Cardiac fibroblast (primary cell): Measurements from ENCODE around the gene RPS17.

Experiments used
- DNase-seq, 2 donors: peaks; one replicate each; pipeline versions ENCODE4 v3.0.0 to v3.0.0-alpha.2; 2010; ENCODE audit warnings: low read depth in 2 of 2
- H3K4me3 ChIP-seq, 2 donors: replicated peaks in 1 of 2; 1 replicate in 1 of 2; 2 replicates in 1 of 2; pipeline ENCODE4 v1.5.1; 2011; ENCODE audit warnings: low read depth in 2 of 2, low read length in 2 of 2, mild to moderate bottlenecking in 2 of 2, moderate library complexity in 1 of 2
- TF ChIP-seq, protein P1 (sequence below): IDR thresholded peaks from one replicate; pipeline ENCODE4 v1.5.1; 2011; ENCODE audit warnings: low read depth, mild to moderate bottlenecking, low read length, inconsistent platforms

RPS17 gene

DNA sequence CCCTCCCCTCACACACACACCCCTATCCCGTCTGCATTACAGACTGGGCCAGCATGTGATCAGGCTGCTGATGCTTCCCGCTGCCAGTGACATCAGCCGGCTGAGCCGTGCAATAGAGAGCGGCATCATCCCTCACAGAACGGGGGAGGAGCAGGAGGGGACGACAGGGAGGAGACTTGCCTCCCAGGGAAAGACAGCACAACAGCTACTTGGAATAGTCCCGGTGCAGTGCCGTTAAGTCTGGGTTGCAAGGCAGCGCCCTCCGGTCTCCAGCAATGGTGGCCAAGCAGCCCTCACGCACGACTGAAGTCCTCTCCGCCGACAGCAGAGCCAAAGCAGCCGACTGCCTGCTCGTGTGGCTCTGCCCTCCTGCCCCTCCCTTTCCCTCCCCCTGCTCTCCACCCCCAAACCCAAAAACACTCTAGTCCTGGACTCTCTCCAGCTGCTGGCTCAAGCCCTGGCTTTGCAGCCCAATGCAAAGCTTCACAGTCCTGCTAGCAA, 31.5 kb upstream of the RPS17 start:
- DNase-seq = peak; percentile 63 to 75
- TF ChIP-seq, protein P1, sequence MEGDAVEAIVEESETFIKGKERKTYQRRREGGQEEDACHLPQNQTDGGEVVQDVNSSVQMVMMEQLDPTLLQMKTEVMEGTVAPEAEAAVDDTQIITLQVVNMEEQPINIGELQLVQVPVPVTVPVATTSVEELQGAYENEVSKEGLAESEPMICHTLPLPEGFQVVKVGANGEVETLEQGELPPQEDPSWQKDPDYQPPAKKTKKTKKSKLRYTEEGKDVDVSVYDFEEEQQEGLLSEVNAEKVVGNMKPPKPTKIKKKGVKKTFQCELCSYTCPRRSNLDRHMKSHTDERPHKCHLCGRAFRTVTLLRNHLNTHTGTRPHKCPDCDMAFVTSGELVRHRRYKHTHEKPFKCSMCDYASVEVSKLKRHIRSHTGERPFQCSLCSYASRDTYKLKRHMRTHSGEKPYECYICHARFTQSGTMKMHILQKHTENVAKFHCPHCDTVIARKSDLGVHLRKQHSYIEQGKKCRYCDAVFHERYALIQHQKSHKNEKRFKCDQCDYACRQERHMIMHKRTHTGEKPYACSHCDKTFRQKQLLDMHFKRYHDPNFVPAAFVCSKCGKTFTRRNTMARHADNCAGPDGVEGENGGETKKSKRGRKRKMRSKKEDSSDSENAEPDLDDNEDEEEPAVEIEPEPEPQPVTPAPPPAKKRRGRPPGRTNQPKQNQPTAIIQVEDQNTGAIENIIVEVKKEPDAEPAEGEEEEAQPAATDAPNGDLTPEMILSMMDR = no peak
- peak overlapping the region; percentile 38 to 51 for H3K4me3 ChIP-seq

DNA sequence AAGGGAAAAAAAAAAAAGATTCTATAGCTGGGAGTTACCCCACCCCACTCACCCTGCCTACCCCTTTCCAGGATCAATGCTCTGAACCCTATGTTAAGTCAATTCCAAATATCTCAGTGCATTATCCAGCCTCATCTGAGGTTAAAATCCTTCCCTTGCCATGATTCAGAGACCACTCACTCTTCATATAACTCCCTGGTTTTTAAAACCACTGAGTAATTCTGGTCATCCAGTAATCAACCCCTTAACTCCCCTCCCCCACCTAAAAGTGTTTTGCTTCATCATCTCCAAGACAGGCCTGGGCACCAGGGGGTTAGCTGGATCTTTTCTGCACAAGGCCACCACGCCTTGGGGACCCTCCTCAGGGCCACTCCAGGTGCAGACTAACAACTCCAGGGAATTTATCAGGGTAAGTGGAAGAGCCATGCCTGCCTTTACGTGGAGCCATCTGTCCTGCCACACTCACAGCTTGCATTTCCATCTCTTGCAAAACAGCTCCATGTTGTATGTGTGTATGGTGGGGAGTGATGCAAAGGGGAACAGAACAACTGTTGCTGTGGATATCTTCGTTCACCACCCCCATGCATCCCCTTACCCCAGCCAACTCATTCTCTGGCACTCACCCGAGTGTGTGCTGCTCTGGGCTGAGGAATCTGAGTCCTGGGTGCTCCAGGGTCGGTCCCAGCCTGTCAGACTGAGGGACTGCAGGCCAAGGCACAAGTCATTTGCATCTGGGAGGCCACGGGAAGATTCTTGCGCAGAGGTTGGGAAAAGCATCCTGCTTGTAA, 30.7 kb upstream of the RPS17 start:
- DNase-seq = peak; percentile 13 to 18
- no peak overlapping the region for H3K4me3 ChIP-seq
- TF ChIP-seq, protein P1 = no peak

DNA sequence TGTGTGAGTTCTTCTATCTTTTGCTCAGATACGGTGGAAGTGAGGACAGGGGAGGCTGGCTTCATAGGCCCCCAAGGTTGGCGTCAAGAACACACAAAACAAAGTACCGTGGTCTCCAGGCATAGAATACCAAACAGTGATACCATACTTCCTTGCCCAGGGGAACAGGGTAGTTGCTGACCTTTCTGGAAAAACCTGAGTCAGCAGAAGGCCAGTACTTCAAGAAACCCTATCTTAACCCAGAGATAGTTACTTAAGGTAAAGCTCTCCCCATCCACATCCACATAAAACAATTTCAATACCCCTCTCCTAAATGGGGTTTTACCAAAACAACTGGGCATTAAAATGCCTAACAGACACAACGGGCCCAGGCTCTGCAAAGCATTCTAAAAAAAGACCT, 29.6 kb upstream of the RPS17 start:
- no peak overlapping the region for H3K4me3 ChIP-seq
- TF ChIP-seq, protein P1 = no peak
- no peak for DNase-seq

DNA sequence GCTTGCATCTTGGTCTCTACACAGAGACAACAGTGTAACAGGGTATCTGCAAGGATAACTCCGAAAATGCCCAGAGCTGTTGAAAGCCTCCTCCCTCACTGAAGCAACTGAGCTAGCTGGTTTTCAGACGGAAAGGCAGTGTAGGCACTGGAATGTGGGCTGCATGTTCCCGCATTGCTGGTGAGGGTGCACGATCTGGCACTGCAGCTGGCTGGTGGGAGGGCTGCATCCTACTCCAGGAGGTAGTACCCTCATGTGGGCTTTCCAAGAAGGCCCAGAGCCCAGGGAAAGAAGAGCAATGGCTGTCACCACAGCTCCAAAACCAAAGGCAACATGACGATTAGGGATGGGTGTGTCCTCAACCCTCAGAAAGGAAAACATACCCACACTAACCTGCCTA, 28.7 kb upstream of the RPS17 start:
- H3K4me3 ChIP-seq = no peak overlapping the region
- no peak for DNase-seq

DNA sequence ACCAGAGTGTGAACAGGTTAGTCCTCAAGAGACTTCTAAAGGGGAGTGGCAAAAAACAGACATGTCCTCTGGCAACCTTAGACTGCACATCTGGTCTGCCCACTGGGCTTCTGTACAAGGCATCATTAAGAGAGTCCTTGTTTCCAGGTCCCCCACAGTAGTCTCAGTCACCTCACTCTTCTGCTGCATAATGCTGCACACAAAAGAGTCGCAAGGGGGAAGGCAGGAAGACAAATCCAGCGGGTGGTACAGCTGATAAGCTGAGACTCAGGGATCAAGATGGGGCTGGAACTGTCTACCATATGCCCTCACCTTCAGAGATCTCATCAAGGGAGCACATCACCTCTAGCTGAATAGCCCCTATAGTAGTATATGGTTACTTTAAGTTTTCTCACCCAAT, 27.4 kb upstream of the RPS17 start:
- H3K4me3 ChIP-seq = no peak overlapping the region
- TF ChIP-seq, protein P1 = no peak
- no peak for DNase-seq

More for the DNA sequence above, 28.7 kb upstream of the RPS17 start:
- TF ChIP-seq, protein P1 = no peak

DNA sequence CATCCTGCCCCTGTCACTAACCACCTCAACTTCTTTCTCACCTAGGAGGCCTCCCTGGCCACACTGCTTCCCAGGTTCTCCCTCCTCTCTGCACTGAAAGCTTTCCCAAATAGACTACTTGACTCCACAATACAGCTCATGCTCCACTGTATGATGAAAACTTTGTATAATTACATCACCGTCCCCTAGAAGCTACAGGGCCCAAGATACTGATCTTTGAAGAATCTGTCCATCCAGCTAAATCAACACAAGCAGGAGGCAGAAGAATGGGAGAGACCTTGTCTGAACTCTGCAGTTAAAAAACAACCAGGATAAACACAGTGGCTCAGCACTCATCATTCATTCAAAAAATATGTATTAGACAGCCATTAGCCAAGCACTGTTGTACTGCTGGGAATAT, 26.4 kb upstream of the RPS17 start:
- H3K4me3 ChIP-seq = no peak overlapping the region
- peak in 1 of 2 donors; percentile 75 for DNase-seq
- TF ChIP-seq, protein P1 = no peak
